Muscle layer of colon (tissue), 2 donors: ENCODE measurements around the gene DPYSL3.
A peak's percentile ranks its signal among the peaks of the same experiment; 100 is the strongest.
"Not testable (repeated sequence)": the region's sequence is repeated elsewhere in the genome, so short reads cannot be mapped to it uniquely, and the experiment has no call there.

Experiments
- H3K27ac ChIP-seq: one replicate; pipeline ENCODE4 v1.7.0; 2013; ENCODE audit warnings: low read depth, mild to moderate bottlenecking, low read length, moderate library complexity
- H3K27me3 ChIP-seq, 2 donors: one replicate each; pipeline ENCODE4 v1.7.0; 2013; ENCODE audit warnings: low read length in 2 of 2, mild to moderate bottlenecking in 2 of 2; ENCODE audit not compliant: insufficient read depth in 2 of 2, control insufficient read depth in 1 of 2
- H3K36me3 ChIP-seq: one replicate; pipeline ENCODE4 v1.7.0; 2013; ENCODE audit warnings: mild to moderate bottlenecking, low read length; ENCODE audit not compliant: insufficient read depth
- H3K4me1 ChIP-seq: one replicate; pipeline ENCODE4 v1.7.0; 2013; ENCODE audit warnings: mild to moderate bottlenecking, low read length; ENCODE audit not compliant: insufficient read depth
- H3K4me3 ChIP-seq, 2 donors: one replicate each; pipeline ENCODE4 v1.7.0; 2013; ENCODE audit warnings: low read length in 2 of 2, low read depth in 1 of 2, mild to moderate bottlenecking in 1 of 2, moderate library complexity in 1 of 2
- H3K9ac ChIP-seq: one replicate; pipeline ENCODE4 v1.7.0; 2013; ENCODE audit warnings: low read length
- H3K9me3 ChIP-seq: one replicate; pipeline ENCODE4 v1.7.0; 2013; ENCODE audit warnings: mild to moderate bottlenecking, low read length
- donor health status: abdominal sarcoma.
- donor health status: Adenocarcinoma of cecum.

The DPYSL3 gene

GRCh38 chr5:147509710-147510651 is at the start of gene DPYSL3:
Gene DPYSL3, minus strand, starts transcription at chr5:147510068. Its CDS starts 210 bp downstream, at chr5:147509858.
- H3K4me3 ChIP-seq: peak within 1 kb of the TSS; percentile 91 to 95
- peak within 1 kb of the TSS; percentile 94 for H3K27ac ChIP-seq
- peak within 1 kb of the TSS; percentile 52 for H3K9ac ChIP-seq
- H3K27me3 ChIP-seq: no peaks in the 10 kb centered on the region
- H3K4me1 ChIP-seq: peaks cover 20% of the 10 kb centered on the region
- no peaks in the 10 kb centered on the region for H3K9me3 ChIP-seq
- no peaks in the 10 kb centered on the region for H3K36me3 ChIP-seq

GRCh38 chr5:147558826-147559225 is 49.0 kb upstream of the DPYSL3 start:
- Histone ChIP-seq H3K4me3 (peak overlapping the region in 1 of 2 donors; percentile 1), H3K9me3 (no peaks in the 10 kb centered on the region), H3K9ac (no peak overlapping the region), H3K36me3 (no peaks in the 10 kb centered on the region), H3K4me1 (peaks cover 29% of the 10 kb centered on the region), H3K27me3 (no peaks in the 10 kb centered on the region), H3K27ac (no peak overlapping the region)

GRCh38 chr5:147557876-147558745 is 48.2 kb upstream of the DPYSL3 start:
- peaks cover 33% of the 10 kb centered on the region for H3K4me1 ChIP-seq
- peak overlapping the region; percentile 43 for H3K27ac ChIP-seq
- no peaks in the 10 kb centered on the region for H3K27me3 ChIP-seq
- H3K9ac ChIP-seq: no peak overlapping the region
- H3K4me3 ChIP-seq: peak overlapping the region in 1 of 2 donors; percentile 1
- no peaks in the 10 kb centered on the region for H3K9me3 ChIP-seq
- H3K36me3 ChIP-seq: no peaks in the 10 kb centered on the region

GRCh38 chr5:147555176-147555575 is 45.3 kb upstream of the DPYSL3 start:
- Histone ChIP-seq H3K4me3 (no peak overlapping the region), H3K4me1 (peaks cover 52% of the 10 kb centered on the region), H3K27ac (peak overlapping the region; percentile 80), H3K27me3 (no peaks in the 10 kb centered on the region), H3K9ac (peak overlapping the region; percentile 35), H3K36me3 (no peaks in the 10 kb centered on the region), H3K9me3 (no peaks in the 10 kb centered on the region)

GRCh38 chr5:147554261-147554817 is 44.5 kb upstream of the DPYSL3 start:
- H3K27ac ChIP-seq: peak overlapping the region; percentile 80
- H3K36me3 ChIP-seq: no peaks in the 10 kb centered on the region
- H3K4me1 ChIP-seq: peaks cover 52% of the 10 kb centered on the region
- H3K9me3 ChIP-seq: no peaks in the 10 kb centered on the region
- H3K9ac ChIP-seq: peak overlapping the region; percentile 35
- H3K27me3 ChIP-seq: no peaks in the 10 kb centered on the region
- peak overlapping the region in 1 of 2 donors; percentile 14 for H3K4me3 ChIP-seq

GRCh38 chr5:147553817-147554216 is 43.9 kb upstream of the DPYSL3 start:
- Histone ChIP-seq H3K4me1 (peaks cover 48% of the 10 kb centered on the region), H3K27ac (peak overlapping the region; percentile 80)
- H3K36me3 ChIP-seq, H3K9ac ChIP-seq, H3K4me3 ChIP-seq, H3K27me3 ChIP-seq, H3K9me3 ChIP-seq: not testable (repeated sequence)

- no peaks in the 10 kb centered on the region for H3K27me3 ChIP-seq
Measured at GRCh38 chr5:147552897-147553296, 43.0 kb upstream of the DPYSL3 start.

GRCh38 chr5:147551677-147552076 is 41.8 kb upstream of the DPYSL3 start:
- no peak overlapping the region for H3K9ac ChIP-seq
- H3K36me3 ChIP-seq: no peaks in the 10 kb centered on the region
- H3K27ac ChIP-seq: peak overlapping the region; percentile 60
- H3K4me1 ChIP-seq: peaks cover 47% of the 10 kb centered on the region
- no peaks in the 10 kb centered on the region for H3K27me3 ChIP-seq
- H3K9me3 ChIP-seq: no peaks in the 10 kb centered on the region
- no peak overlapping the region for H3K4me3 ChIP-seq

More at GRCh38 chr5:147552897-147553296, 43.0 kb upstream of the DPYSL3 start:
- Histone ChIP-seq H3K9ac (no peak overlapping the region), H3K36me3 (no peaks in the 10 kb centered on the region), H3K27ac (peak overlapping the region; percentile 53), H3K4me3 (no peak overlapping the region), H3K4me1 (peaks cover 42% of the 10 kb centered on the region), H3K9me3 (no peaks in the 10 kb centered on the region)

- H3K27ac ChIP-seq: no peak overlapping the region
Measured at GRCh38 chr5:147547730-147548129, 37.9 kb upstream of the DPYSL3 start.

GRCh38 chr5:147544556-147544955 is 34.7 kb upstream of the DPYSL3 start:
- H3K4me3 ChIP-seq: no peak overlapping the region
- H3K4me1 ChIP-seq: peaks cover 10% of the 10 kb centered on the region
- H3K27ac ChIP-seq: no peak overlapping the region
- H3K9me3 ChIP-seq: no peaks in the 10 kb centered on the region
- H3K36me3 ChIP-seq: no peaks in the 10 kb centered on the region
- no peaks in the 10 kb centered on the region for H3K27me3 ChIP-seq
- H3K9ac ChIP-seq: no peak overlapping the region

More at GRCh38 chr5:147547730-147548129, 37.9 kb upstream of the DPYSL3 start:
- H3K4me1 ChIP-seq: peaks cover 24% of the 10 kb centered on the region
- no peak overlapping the region for H3K4me3 ChIP-seq
- H3K9me3 ChIP-seq: no peaks in the 10 kb centered on the region
- no peak overlapping the region for H3K9ac ChIP-seq
- H3K36me3 ChIP-seq: no peaks in the 10 kb centered on the region
- H3K27me3 ChIP-seq: no peaks in the 10 kb centered on the region

- no peak overlapping the region for H3K9ac ChIP-seq
- no peaks in the 10 kb centered on the region for H3K27me3 ChIP-seq
- H3K9me3 ChIP-seq: no peaks in the 10 kb centered on the region
- H3K4me3 ChIP-seq: no peak overlapping the region
- H3K27ac ChIP-seq: peak overlapping the region; percentile 7
- H3K36me3 ChIP-seq: no peaks in the 10 kb centered on the region
- H3K4me1 ChIP-seq: peaks cover 27% of the 10 kb centered on the region
Measured at GRCh38 chr5:147539053-147539452, 29.2 kb upstream of the DPYSL3 start.
